Measurements from ENCODE around the gene GRWD1. TPM values are rescaled to one million over a fixed set of nuclear protein-coding genes. Genes with fewer than 3 reads are reported as not detected.

GRWD1 gene
- total and polyA plus RNA-seq, 4 donors, result 10.5 to 29.9 (median 22.7) TPM

GRCh38 chr19:48401287-48401686, 44.5 kb upstream of the GRWD1 start:
- peaks cover 14% of the 10 kb centered on the region for H3K36me3 ChIP-seq (ENCODE audit: control insufficient read depth, insufficient read depth, low read length)
- H3K4me1 ChIP-seq (ENCODE audit: control insufficient read depth, insufficient read depth, low read length), result peaks cover 25% of the 10 kb centered on the region
- H3K9me3 ChIP-seq (ENCODE audit: control insufficient read depth, insufficient read depth, low read length), result no peaks in the 10 kb centered on the region
- no peak for DNase-seq (ENCODE audit: low read depth in 4 of 6, low spot score in 6 of 6)
- no peak overlapping the region for H3K4me3 ChIP-seq (ENCODE audit: low read depth, low read length)
- H3K27me3 ChIP-seq (ENCODE audit: control insufficient read depth, insufficient read depth, low read length), result peaks cover 16% of the 10 kb centered on the region
- H3K27ac ChIP-seq (ENCODE audit: low read depth, low read length), result no peak overlapping the region
- WGBS (ENCODE audit: insufficient coverage), result 92% methylated on average over 4 of the region's 5 CpGs

GRCh38 chr19:48403606-48404005, 42.2 kb upstream of the GRWD1 start:
- peaks cover 14% of the 10 kb centered on the region for H3K36me3 ChIP-seq (ENCODE audit: control insufficient read depth, insufficient read depth, low read length)
- H3K4me1 ChIP-seq (ENCODE audit: control insufficient read depth, insufficient read depth, low read length), result peaks cover 6% of the 10 kb centered on the region
- WGBS (ENCODE audit: insufficient coverage), result 40% methylated on average over 1 of the region's 3 CpGs
- no peaks in the 10 kb centered on the region for H3K9me3 ChIP-seq (ENCODE audit: control insufficient read depth, insufficient read depth, low read length)
- H3K27me3 ChIP-seq (ENCODE audit: control insufficient read depth, insufficient read depth, low read length), result no peaks in the 10 kb centered on the region
- no peak overlapping the region for H3K27ac ChIP-seq (ENCODE audit: low read depth, low read length)
- no peak overlapping the region for H3K4me3 ChIP-seq (ENCODE audit: low read depth, low read length)
- DNase-seq (ENCODE audit: low read depth in 4 of 6, low spot score in 6 of 6), result peak in 2 of 6 donors; percentile 76 to 92

DNA sequence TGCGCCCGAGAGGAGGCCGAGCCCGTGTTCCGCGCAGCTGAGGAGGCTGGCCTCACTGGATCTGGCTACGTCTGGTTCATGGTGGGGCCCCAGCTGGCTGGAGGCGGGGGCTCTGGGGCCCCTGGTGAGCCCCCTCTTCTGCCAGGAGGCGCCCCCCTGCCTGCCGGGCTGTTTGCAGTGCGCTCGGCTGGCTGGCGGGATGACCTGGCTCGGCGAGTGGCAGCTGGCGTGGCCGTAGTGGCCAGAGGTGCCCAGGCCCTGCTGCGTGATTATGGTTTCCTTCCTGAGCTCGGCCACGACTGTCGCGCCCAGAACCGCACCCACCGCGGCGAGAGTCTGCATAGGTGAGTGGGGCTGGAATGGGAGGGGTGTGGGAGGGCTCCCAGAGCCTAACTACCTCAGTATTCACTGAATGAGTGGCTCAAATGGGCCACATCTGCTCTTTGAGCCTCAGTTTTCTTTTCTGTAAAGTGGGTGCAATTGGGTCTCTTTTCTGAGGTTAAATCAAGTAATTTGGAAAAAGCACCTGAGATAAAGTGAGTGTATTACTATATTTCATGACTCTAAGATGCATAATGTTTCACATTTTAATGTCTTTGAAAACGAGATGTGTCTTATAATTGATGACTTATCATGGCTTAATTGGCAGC, 40.6 kb upstream of the GRWD1 start:
- peaks cover 10% of the 10 kb centered on the region for H3K36me3 ChIP-seq (ENCODE audit: control insufficient read depth, insufficient read depth, low read length)
- 92% methylated on average over 22 of the region's 27 CpGs for WGBS (ENCODE audit: insufficient coverage)
- DNase-seq (ENCODE audit: low read depth in 4 of 6, low spot score in 6 of 6), result no peak

GRCh38 chr19:48405850-48406249, 39.9 kb upstream of the GRWD1 start:
- WGBS (ENCODE audit: insufficient coverage), result 87% methylated on average over 13 of the region's 13 CpGs
- Histone ChIP-seq H3K36me3 (ENCODE audit: control insufficient read depth, insufficient read depth, low read length) (peaks cover 8% of the 10 kb centered on the region), H3K27me3 (ENCODE audit: control insufficient read depth, insufficient read depth, low read length) (no peaks in the 10 kb centered on the region), H3K4me1 (ENCODE audit: control insufficient read depth, insufficient read depth, low read length) (peaks cover under 1% of the 10 kb centered on the region), H3K4me3 (ENCODE audit: low read depth, low read length) (no peak overlapping the region), H3K27ac (ENCODE audit: low read depth, low read length) (no peak overlapping the region), H3K9me3 (ENCODE audit: control insufficient read depth, insufficient read depth, low read length) (no peaks in the 10 kb centered on the region)
- no peak for DNase-seq (ENCODE audit: low read depth in 4 of 6, low spot score in 6 of 6)

More for the DNA sequence above, 40.6 kb upstream of the GRWD1 start:
- Histone ChIP-seq H3K4me1 (ENCODE audit: control insufficient read depth, insufficient read depth, low read length) (peaks cover 6% of the 10 kb centered on the region), H3K27ac (ENCODE audit: low read depth, low read length) (no peak overlapping the region), H3K27me3 (ENCODE audit: control insufficient read depth, insufficient read depth, low read length) (no peaks in the 10 kb centered on the region), H3K9me3 (ENCODE audit: control insufficient read depth, insufficient read depth, low read length) (no peaks in the 10 kb centered on the region), H3K4me3 (ENCODE audit: low read depth, low read length) (no peak overlapping the region)

- WGBS (ENCODE audit: insufficient coverage), result 45% methylated on average over 21 of the region's 24 CpGs
Measured at GRCh38 chr19:48413879-48414587, 31.8 kb upstream of the GRWD1 start.

GRCh38 chr19:48415395-48415794, 30.4 kb upstream of the GRWD1 start:
- H3K4me3 ChIP-seq (ENCODE audit: low read depth, low read length), result no peak overlapping the region
- WGBS (ENCODE audit: insufficient coverage), result 31% methylated on average over 12 of the region's 14 CpGs
- peak in 2 of 6 donors; percentile 38 to 52 for DNase-seq (ENCODE audit: low read depth in 4 of 6, low spot score in 6 of 6)

More at GRCh38 chr19:48413879-48414587, 31.8 kb upstream of the GRWD1 start:
- Histone ChIP-seq H3K4me1 (ENCODE audit: control insufficient read depth, insufficient read depth, low read length) (peaks cover 7% of the 10 kb centered on the region), H3K27ac (ENCODE audit: low read depth, low read length) (no peak overlapping the region), H3K9me3 (ENCODE audit: control insufficient read depth, insufficient read depth, low read length) (no peaks in the 10 kb centered on the region), H3K36me3 (ENCODE audit: control insufficient read depth, insufficient read depth, low read length) (peaks cover 25% of the 10 kb centered on the region), H3K27me3 (ENCODE audit: control insufficient read depth, insufficient read depth, low read length) (peaks cover 6% of the 10 kb centered on the region), H3K4me3 (ENCODE audit: low read depth, low read length) (no peak overlapping the region)
- no peak for DNase-seq (ENCODE audit: low read depth in 4 of 6, low spot score in 6 of 6)

DNA sequence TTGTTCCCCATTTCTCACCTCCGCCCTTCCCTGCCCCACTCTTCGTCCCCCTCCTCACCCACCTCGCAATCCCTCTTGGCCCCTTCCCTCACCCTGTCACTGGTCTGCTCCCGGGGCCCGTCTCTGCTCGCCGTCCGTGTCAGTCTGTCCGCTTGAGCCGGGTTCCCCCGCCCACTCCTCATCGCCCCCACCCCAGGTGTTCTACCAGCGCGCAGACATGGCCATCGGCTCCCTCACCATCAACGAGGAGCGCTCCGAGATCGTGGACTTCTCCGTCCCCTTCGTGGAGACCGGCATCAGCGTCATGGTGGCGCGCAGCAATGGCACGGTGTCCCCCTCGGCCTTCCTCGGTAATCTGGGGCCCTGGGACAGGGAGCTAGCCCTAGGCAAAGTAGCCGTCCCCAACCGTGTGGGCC, 30.0 kb upstream of the GRWD1 start:
- Histone ChIP-seq H3K36me3 (ENCODE audit: control insufficient read depth, insufficient read depth, low read length) (peaks cover 37% of the 10 kb centered on the region), H3K4me1 (ENCODE audit: control insufficient read depth, insufficient read depth, low read length) (peaks cover 7% of the 10 kb centered on the region), H3K27me3 (ENCODE audit: control insufficient read depth, insufficient read depth, low read length) (peaks cover 6% of the 10 kb centered on the region), H3K4me3 (ENCODE audit: low read depth, low read length) (no peak overlapping the region), H3K9me3 (ENCODE audit: control insufficient read depth, insufficient read depth, low read length) (no peaks in the 10 kb centered on the region), H3K27ac (ENCODE audit: low read depth, low read length) (no peak overlapping the region)
- no peak for DNase-seq (ENCODE audit: low read depth in 4 of 6, low spot score in 6 of 6)
- WGBS (ENCODE audit: insufficient coverage), result 38% methylated on average over 30 of the region's 30 CpGs

More at GRCh38 chr19:48415395-48415794, 30.4 kb upstream of the GRWD1 start:
- peaks cover 36% of the 10 kb centered on the region for H3K36me3 ChIP-seq (ENCODE audit: control insufficient read depth, insufficient read depth, low read length)
- H3K27me3 ChIP-seq (ENCODE audit: control insufficient read depth, insufficient read depth, low read length), result peaks cover 6% of the 10 kb centered on the region
- H3K9me3 ChIP-seq (ENCODE audit: control insufficient read depth, insufficient read depth, low read length), result no peaks in the 10 kb centered on the region
- no peak overlapping the region for H3K27ac ChIP-seq (ENCODE audit: low read depth, low read length)
- peaks cover 7% of the 10 kb centered on the region for H3K4me1 ChIP-seq (ENCODE audit: control insufficient read depth, insufficient read depth, low read length)

- peaks cover 6% of the 10 kb centered on the region for H3K27me3 ChIP-seq (ENCODE audit: control insufficient read depth, insufficient read depth, low read length)
- no peak overlapping the region for H3K4me3 ChIP-seq (ENCODE audit: low read depth, low read length)
Measured at GRCh38 chr19:48417421-48417820, 28.4 kb upstream of the GRWD1 start.

DNA sequence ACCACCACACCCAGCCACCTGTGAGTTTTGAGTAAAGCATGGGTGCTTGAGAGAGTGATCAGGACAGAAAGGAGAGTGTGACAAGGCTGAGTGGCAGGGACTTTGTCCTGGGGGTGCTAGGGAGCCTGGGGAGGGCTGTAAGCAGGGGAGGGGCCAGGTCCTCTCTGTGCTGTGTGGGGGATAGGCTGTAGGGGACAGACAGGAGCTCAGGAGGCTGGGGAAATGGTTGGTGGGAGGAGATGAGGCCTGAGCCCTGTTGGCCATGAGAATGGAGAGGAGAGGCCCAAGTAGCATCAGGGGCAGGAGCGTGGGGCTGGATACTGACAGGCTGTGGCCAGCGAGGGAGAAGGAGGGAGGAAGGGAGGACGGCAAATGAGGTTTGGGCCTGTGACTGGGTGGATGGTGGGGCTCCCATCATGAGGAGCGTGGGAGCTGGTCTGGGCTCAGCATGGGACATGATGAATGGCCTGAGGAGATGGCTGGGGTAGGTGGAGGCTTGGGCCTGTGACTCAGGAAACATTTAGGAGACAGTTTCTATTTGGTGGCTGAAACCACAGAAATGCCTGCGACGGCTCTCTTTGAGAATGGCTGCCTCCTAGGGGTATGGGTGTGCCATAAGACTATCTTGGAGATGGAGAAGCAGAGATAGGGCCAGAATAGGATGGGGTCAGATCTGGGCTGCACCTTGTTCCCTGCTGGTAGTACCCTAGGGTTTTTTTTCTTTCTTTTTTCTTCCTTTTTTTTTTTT, 27.3 kb upstream of the GRWD1 start:
- Histone ChIP-seq H3K27me3 (ENCODE audit: control insufficient read depth, insufficient read depth, low read length) (peaks cover 6% of the 10 kb centered on the region), H3K4me3 (ENCODE audit: low read depth, low read length) (no peak overlapping the region), H3K27ac (ENCODE audit: low read depth, low read length) (no peak overlapping the region), H3K36me3 (ENCODE audit: control insufficient read depth, insufficient read depth, low read length) (peaks cover 53% of the 10 kb centered on the region), H3K4me1 (ENCODE audit: control insufficient read depth, insufficient read depth, low read length) (peaks cover 7% of the 10 kb centered on the region), H3K9me3 (ENCODE audit: control insufficient read depth, insufficient read depth, low read length) (no peaks in the 10 kb centered on the region)
- 76% methylated on average over 6 of the region's 6 CpGs for WGBS (ENCODE audit: insufficient coverage)
- no peak for DNase-seq (ENCODE audit: low read depth in 4 of 6, low spot score in 6 of 6)

More at GRCh38 chr19:48417421-48417820, 28.4 kb upstream of the GRWD1 start:
- peaks cover 7% of the 10 kb centered on the region for H3K4me1 ChIP-seq (ENCODE audit: control insufficient read depth, insufficient read depth, low read length)
- H3K9me3 ChIP-seq (ENCODE audit: control insufficient read depth, insufficient read depth, low read length), result no peaks in the 10 kb centered on the region
- 73% methylated on average over 7 of the region's 7 CpGs for WGBS (ENCODE audit: insufficient coverage)
- H3K27ac ChIP-seq (ENCODE audit: low read depth, low read length), result no peak overlapping the region
- peaks cover 46% of the 10 kb centered on the region for H3K36me3 ChIP-seq (ENCODE audit: control insufficient read depth, insufficient read depth, low read length)
- DNase-seq (ENCODE audit: low read depth in 4 of 6, low spot score in 6 of 6), result no peak

Measured in spinal cord (tissue), 10 donors.